Cardiac septum (tissue), 1 donor: ENCODE data around the gene NDNF. TPM values are rescaled to one million over a fixed set of nuclear protein-coding genes. Genes with fewer than 3 reads are reported as not detected.

Experiments used
- DNase-seq: peaks from one replicate; pipeline ENCODE4 v3.0.0-alpha.2; 2020; ENCODE audit warnings: low spot score
- intact Hi-C: fragments of 100-400 bp; cut with DNase I; formaldehyde crosslinking; loops from one replicate; pipeline ENCODE4 v1.14.0; 2022
- total RNA-seq: library from RNA; stranded (reverse); fragmentation: NEBNext Ultra II Directional; extraction: Animal tissue kit (Norgen Biotek cat#: 25700); gene quantifications from one replicate; pipeline ENCODE4 v1.2.1, GENCODE V29; 2021
- donor health status: DM: no; HTN: no; CAD: no.

Gene NDNF
- total RNA-seq, 1 donor from 2014 or later, result 5.1 TPM

DNA sequence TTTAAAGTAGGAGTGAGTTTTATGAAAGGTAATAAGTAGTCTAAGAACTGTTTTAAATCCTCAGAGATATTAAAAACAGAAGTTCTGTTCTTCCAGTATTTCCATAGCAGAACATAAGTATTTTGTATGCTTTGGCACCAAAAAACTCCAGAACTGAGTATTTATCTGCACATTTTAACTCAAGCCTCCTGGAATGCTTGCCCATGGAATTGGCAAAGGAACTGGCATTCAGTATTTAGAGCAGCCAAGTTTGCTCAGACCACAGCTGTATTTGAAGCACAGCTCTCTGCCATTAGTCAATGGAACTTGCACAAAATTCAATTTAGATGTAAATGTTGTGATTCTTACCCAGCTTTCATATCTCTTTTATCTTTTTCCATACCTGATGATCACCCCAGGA, 42.2 kb downstream of the NDNF start:
- intact Hi-C loops, result no loop called here
- no peak for DNase-seq

DNA sequence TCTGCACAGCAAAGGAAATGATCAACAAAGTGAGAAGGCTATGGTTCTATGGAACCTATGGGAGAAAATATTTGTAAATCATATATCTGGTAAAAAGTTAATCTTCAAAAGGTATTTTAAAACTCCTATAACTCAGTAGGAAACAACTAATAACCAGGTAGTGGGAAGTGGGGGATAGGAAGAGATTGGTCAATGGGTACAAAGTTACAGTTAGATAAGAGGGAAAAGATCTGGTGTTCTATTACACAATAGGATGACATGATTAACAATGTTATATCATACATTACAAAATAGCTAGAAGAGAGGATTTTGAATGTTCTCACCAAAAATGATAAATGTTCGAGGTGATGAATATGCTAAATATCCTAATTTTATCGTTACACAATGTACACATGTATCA, 46.3 kb downstream of the NDNF start:
- intact Hi-C loops, result loop anchor here (10.0 kb wide), 1 partner anchor 69 kb away; no protein-coding TSS in a partner anchor
- no peak for DNase-seq

DNA sequence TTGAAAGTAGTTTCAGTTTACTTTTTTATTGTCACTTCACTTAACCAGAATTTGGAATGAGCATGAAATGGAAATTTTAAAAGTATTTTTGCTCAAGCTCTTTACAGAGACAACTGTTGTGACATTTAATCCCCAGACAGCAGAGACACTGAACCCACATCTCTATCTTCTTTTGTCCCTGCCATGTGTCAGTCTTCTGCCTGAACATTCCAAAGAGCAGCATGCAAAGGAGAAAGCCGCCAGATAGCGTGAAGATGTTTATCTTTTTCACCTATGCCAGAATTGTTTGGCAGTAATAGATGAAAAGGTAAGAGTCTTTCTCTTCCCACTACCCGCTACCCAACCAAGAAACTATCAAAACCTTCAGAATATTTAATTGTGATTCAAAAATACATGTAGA, 46.8 kb downstream of the NDNF start:
- intact Hi-C loops, result loop anchor here (10.0 kb wide), 1 partner anchor 69 kb away; no protein-coding TSS in a partner anchor
- no peak for DNase-seq

DNA sequence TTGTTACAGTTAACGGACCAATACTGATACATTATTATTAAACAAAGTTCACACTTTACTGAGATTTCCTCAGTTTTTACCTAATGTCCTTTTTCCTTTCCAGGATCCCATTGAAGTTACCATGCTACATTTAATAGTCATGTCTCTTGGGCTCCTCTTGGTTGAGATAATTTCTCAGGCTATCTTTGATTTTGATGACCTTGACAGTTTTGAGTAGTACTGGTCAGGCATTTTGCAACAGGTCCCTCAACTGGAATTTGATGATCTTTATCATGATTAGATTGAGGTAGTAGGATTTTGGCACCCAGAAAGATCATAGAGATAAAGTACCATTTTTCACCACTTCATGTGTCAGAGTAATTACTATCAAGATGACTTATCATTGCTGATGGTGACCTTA, 53.8 kb downstream of the NDNF start:
- intact Hi-C loops, result no loop called here
- no peak for DNase-seq

DNA sequence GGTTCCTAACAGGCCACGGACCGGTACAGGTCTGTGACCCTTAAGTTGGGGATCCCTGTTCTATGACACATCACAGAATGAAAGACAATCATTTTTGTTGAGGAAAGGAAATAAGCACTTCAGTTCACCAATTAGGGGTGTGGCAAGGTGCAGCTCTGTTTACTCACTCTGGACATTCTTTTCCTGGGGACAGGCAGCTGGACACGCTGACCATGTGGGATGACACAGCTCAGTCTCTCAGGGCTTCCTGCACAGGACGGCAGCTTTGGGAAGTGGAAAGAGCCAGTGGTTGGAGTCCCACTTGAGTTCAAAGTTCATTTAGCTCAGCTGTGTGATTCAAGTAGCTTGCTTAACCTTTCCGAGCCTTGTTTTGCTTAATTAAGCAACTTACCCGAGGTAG, 55.7 kb downstream of the NDNF start:
- DNase-seq, result no peak
- intact Hi-C loops, result no loop called here

DNA sequence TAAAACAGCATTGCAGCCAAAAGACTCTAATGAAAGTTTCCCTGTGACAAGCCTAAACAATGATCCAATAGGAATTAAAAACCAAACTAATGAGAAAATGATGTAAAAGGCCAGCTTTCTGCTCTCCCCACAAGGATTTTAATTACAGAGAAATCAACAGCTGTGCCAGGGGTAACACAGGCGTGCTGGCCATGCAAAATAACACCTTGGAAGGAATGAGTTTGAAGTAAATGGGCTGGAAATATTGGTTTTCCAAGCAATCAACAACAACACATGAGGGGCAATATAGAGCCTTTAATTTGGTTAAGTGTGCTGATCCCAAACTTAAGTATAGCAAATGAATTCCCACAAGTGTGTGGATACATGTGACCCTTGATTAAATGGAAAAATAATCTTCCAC, 56.9 kb downstream of the NDNF start:
- DNase-seq, result no peak
- intact Hi-C loops, result no loop called here

DNA sequence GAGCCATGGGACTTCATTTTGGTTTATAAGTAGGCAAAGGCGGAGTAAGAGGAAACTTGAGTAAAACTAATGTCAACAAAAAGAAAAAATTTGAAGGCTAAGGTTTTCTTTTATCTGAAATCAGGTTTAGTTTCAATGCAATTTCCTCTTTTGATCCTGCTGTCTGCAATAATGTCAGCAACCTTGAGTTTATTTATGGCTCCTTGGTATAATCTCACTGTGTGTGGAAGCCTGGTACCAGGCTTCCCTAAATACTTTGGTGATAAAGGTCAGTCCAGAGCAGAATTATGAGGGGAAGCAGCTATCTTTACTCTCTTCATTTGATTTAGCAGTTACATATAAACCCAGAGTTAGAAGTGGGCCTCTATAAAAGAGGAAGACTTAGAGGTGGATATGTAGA, 57.8 kb downstream of the NDNF start:
- DNase-seq, result no peak
- intact Hi-C loops, result no loop called here

DNA sequence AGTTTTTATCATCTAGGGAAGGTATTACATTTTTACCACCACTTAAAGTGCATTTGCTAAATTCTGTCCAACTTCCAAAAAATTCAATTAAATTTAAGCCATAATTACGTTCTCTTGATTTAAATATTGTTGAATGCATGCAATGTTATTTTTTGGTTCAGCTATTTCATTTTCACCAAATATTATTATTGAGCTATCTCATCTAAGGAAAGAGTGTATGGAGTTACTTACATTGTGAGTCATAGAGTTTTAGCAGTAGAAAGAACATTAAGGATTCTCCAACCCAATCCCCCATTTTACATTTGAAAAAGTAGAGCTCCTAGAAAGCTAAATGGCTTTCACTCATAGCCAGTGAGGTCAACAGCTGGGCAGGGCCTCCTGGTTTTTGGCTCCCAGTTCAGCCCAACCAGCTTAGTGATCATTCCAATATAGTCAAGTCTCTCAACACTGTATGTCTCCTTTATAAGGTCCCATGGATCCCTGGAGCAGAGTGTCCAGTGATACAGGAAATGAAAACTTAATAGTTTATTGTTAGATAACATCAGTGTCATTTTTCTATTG, 60.5 kb downstream of the NDNF start:
- DNase-seq, result no peak
- intact Hi-C loops, result no loop called here

DNA sequence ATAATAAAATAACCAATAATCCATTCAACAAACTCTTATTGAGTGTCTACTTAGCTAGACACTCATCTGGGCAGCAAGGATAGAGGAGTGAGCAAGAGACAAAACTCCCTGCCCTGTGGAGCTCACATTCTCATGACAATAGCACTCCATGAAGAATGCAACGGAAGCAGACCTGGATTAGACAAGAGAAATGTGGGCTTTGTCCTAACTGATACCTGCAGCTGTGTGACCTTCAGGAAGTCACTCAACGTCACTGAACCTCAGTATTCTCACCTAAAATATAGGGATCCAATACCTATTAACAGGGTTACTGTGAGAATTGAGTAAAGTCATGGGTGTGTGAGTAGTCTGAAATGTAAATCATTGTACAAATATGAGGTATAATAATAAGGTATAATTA, 61.2 kb downstream of the NDNF start:
- intact Hi-C loops, result no loop called here
- DNase-seq, result no peak

DNA sequence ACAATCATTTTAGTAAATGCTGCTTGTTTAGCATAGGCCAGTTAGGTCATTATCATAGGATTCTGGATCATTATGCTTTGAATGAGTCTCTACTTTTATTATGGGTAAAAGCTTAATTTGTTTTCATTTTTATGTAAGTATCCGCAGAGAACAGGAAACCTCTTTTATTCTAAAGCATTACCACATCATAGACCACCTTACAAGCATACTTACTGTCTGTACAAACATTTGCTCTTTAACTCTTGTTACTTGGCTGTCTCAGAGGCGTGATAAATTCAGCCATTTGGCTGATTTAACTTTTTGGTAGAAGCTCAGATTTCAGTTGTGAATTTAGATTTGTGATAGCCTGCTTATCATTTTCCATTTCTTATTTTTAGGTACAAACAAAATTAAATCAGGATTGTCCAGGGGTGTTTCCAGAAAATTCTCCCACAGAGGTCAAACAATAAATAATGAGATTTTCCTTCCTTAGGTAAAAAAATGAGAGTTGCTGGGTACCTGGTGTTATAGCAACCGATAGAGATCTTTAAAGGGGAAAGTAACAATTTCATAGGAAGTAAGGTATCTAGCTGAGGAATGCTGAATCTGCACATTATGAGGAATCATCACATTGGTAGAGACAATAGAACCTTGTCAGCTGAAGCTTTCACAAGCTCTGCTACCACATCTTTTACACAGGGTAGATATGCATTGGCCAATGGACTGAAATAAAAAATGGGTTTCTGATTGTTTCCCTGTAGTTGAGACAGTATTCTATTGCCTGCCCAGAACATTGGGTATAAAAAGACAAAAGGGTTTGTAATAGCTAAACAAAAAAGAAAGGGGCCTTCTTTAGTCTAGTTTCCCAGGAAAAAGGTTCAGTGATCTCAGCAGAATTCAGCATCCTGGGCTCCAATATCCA, 62.5 kb downstream of the NDNF start:
- intact Hi-C loops, result no loop called here
- DNase-seq, result no peak

DNA sequence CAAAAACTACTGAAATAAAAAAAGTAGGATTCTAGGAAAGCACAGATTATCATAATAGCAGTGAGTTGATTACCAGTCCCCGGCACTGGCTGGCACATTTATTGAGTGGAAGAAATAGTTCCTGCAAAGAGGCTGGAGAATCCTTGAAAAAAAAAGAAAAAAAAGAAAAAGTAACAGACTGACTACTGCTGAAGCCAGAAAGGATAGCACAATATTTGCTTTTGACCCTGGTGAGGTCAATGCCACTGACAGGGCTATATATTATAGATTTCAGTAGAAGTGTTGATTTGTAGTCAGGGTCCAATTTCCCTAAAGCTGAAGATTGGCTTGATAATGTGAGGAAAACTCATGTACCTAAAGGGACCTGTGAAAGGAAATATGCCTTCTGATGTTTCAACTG, 64.7 kb downstream of the NDNF start:
- intact Hi-C loops, result no loop called here
- DNase-seq, result no peak

DNA sequence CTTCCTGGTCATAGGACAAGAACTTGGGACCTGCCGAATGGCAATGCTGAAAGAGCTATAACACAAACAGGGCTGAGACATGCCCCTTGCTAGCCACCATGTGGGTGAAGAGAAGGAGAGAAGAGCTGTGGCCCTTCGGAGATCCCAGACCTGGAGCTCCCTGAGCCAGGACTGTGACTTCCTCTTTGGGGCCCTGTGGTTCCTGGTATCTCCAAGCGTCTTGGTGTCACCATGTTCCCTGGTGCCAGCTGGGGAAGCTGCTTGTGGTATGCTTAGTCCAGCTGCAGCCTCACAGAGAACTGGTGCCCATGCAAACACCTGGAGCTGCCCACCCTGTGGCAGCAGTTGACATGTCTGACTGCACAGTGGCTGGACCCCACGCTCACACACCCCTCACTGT, 68.5 kb downstream of the NDNF start:
- DNase-seq, result no peak
- intact Hi-C loops, result no loop called here

DNA sequence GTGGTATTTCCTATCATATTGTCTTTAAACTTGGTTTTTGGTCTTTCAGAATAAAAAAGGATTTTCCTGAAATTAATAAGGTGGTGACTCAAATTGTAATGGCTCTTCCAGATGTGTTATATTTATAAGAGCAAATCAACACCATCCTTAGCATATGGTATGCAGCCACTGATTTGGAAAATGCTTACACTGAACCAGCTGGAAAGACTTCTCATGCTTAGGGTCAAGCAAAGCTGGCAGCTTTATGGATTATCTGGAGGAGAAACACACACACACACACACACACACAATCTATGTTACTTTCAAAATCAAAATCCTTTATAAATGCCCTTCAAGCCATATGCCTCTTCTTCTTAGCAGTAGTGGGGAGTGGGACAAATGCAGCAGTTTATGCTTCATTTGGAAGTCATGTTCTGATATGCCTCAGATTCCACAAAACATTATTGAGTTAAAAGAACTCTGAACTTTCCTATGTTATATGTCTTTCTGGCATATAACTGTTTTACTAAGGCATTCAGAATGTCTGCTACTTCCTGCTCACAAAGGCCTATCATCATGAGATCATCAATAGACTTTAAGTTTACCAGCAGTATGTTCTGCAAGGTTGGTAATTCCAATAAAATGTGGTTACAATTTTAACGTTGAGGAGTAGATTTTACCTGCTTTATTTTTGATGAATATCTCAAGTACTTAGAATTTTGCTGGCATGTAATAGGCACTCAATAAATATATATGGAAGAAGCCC, 76.9 kb downstream of the NDNF start:
- DNase-seq, result no peak
- intact Hi-C loops, result no loop called here

DNA sequence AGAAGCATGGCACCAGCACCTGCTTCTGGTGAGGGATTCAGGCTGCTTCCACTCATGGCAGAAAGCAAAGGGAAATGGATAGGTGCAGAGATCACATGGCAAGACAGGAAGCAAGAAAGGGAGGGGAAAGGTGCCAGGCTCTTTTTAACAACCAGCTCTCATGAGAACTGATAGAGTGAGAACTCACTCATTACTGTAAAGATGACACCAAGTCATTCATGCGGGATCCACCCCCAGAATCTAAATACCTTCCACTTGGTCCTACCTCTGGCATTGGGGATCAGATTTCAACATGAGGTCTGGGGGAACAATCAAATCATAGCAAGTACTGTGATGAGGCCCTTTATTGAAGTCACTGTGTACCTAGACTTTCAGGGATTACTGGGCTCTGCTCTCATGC, 77.8 kb downstream of the NDNF start:
- no peak for DNase-seq
- intact Hi-C loops, result no loop called here

DNA sequence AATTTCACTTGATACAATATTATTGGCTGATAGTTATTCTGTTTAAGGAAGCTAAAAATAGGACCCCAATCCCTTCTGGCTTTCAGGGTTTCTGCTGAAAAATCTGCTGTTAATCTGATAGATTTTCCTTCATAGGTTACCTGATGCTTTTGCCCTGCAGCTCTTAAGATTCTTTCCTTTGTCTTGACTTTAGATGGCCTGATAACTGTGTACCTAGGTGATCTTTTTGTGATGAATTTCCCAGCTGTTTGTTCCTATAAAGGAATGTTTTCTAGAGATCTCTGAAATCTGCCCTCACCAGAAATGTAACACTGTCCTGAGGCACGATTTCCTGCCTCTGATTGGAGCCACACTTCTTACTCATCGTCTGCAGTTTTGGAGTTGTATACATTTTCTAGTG, 80.5 kb downstream of the NDNF start:
- intact Hi-C loops, result no loop called here

DNA sequence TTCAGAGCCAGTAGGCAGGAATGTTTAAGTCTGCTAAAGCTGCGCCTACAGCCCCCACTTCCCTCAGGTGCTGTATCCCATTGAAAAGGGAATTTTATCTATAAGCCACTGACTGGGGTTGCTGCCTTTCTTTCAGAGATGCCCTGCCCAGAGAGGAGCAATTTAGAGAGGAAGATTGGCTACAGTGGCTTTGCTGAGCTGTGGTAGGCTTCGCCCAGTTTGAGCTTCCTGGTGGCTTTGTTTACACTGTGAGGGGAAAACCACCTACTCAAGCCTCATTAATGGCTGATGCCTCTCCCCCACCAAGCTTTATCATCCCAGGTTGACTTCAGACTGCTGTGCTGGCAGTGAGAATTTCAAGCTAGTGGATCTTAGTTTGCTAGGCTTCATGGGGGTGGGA, 82.1 kb downstream of the NDNF start:
- no peak for DNase-seq
- intact Hi-C loops, result no loop called here

More for the DNA sequence above, 80.5 kb downstream of the NDNF start:
- no peak for DNase-seq

Other genes starting within 250 kb of the NDNF start
- gene PRDM5, start 149.8 kb downstream of the NDNF start, total RNA-seq, result 24.3 TPM
- gene TNIP3, start 91.8 kb upstream of the NDNF start, total RNA-seq, result not detected